Activated CD4-positive, alpha-beta T cell treated with anti-CD3 and anti-CD28 coated beads for 24 hours (primary cell): ENCODE data around the gene TMEM178A.
"Not testable (repeated sequence)": the region's sequence is repeated elsewhere in the genome, so short reads cannot be mapped to it uniquely, and the experiment has no call there.

Experiments used
- DNase-seq, 2 donors: peaks; one replicate each; pipeline ENCODE4 v3.0.0-alpha.2; 2020; ENCODE audit warnings: low read depth in 2 of 2

The TMEM178A gene

DNA sequence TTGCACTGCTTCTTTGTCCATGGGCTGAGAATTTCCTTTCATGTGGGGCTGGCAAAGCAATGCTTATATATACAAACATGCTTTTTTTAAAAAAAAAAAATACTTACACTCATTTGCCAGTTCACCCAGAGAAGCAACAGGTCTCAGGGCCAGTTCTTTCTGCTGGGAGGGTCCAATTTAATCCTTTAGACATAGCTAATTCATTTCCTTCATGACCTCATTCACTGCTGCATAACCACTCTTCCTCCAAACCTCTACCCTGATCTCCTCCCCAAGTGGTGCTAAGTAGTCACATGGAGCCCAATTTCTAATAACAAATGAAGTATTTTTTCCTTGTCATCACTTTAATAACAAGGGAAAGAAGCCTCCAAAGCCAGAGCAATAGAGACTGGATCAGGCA is 17.1 kb upstream of the TMEM178A start:
- DNase-seq, result no peak

GRCh38 chr2:39649511-39649910 is 16.2 kb upstream of the TMEM178A start:
- DNase-seq, result no peak

GRCh38 chr2:39650468-39650867 is 15.2 kb upstream of the TMEM178A start:
- no peak for DNase-seq

DNA sequence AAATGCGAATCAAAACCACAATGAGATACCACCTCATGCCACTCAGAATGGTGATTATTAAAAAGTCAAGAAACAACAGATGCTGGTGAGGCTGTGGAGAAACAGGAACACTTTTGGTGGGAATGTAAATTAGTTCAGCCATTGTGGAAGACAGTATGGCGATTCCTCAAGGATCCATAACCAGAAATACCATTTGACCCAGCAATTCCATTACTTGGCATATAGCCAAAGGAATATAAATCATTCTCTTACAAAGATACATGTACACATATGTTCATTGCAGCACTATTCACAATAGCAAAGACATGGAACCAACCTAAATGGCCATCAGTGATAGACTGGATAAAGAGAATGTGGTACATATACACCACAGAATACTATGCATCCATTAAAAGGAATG is 9.5 kb upstream of the TMEM178A start:
- DNase-seq, result not testable (repeated sequence)

- DNase-seq, result no peak
Measured at GRCh38 chr2:39657287-39657937, 8.3 kb upstream of the TMEM178A start.

GRCh38 chr2:39658371-39658770 is 7.3 kb upstream of the TMEM178A start:
- DNase-seq, result no peak

DNA sequence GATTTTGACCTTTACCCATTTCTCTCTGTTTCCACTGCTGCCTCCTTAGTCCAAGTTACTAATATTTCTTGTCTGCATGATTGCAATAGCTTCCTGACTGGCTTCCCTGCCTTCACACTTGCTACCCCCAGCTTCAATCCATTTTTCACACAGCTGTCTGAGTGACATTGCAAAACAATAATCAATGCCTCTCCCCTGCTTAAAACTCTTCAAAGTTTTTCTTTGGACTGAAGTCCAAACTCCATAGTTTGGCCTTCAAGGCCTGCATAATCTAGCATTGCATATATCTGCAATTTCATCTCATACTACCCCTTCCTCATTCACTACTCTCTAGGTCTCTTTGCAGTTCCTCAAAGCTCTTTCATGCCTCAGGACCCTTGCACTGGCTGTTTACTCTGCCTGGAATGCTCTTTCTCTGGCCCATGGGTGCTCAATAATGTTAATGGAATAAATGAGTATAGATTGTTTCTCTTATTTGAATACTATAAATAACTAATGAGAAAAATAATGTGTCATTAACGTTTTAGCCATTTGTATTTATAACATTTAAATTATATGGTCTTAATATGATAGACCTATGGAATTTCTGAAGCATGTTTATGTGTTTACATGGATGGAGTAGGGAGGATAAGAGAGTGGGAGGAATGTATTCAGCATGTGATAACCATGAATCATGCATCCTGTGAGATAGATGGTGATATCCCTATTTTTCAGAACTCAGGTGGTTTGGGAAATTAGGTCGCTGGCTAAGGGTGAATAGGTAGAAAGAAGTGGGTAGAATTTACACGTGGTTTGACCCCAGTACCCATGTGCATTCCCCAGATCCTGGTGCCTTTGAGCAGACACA is 5.7 kb upstream of the TMEM178A start:
- no peak for DNase-seq

DNA sequence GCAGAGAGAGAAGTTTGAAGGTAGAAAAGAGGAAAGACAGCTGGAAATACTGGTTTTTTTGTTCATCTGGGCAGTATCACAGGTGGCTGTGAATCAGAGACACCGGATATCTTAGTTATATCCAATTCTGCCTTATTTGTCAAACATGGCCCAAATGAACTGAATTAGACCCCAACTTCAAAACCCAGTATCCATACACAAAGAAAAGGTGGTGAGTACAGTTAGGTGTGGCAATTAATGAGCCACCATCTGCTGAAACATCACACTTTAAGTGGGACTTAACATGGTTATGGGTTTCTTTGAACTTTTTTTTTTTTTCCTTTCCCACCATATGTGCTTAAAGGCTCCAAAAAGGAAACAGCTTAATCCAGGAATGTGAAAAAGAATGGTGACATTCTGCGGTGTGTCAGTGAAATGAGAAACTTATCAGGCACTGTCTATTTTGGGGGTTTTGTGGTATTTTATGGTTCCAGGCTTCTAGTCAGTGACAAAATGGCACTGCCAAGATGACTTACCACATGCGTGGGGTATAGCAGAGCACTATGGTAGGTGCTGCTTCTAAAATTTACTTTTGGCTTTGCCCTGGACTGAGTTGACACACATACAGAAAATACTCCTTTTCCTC is 5.0 kb upstream of the TMEM178A start:
- no peak for DNase-seq

DNA sequence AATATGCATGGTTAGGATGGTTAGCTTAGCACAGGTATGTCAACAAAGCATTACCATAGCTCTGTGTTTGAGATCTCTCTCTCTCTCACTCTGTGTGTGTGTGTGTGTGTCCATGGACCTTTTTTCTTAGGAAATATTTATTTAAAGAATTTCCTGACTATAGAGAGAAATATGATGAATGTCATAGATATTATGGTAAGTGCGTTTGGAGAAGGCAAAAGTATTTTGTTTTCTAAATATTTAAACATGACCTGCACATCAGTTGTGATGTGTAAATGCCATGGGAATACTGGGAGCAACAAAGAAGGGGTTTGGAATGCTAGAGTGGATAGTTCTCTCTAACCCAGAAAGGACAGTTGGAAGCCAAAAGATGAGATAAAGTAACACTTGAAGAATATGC is 3.9 kb upstream of the TMEM178A start:
- no peak for DNase-seq

DNA sequence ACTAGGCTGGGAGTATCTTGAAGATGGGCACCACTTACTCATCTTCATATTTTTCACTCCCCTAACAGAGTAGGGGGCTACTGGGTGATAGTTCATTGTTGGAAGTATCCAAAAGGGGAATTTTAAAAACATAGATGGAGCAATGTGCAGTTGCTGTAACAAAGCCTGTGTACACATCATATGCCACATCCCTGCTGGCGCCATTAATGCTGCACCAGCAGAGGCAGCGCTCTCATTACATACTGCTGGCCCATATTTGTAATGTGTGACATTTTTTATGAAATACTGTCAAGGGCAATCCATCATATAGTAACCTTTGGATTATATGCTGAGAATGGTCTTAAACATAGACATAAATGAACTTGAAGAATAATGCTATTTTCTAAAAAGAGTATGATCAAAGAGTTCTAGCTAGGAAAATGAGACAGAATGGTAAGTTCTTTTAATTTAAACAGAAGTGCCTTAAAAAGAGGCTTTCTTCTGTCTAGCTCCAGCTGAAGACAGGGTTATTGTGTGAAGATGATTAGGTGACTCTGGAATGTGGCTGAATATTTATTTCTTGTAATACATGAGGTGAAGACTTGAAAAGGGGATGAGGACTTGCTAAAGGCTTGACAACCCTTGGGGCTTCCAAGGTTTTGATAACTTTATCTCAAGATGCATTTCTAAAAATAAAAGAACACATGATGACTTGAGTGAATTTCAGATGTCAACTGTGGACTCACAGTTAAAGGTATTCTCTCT is 2.4 kb upstream of the TMEM178A start:
- DNase-seq, result no peak

DNA sequence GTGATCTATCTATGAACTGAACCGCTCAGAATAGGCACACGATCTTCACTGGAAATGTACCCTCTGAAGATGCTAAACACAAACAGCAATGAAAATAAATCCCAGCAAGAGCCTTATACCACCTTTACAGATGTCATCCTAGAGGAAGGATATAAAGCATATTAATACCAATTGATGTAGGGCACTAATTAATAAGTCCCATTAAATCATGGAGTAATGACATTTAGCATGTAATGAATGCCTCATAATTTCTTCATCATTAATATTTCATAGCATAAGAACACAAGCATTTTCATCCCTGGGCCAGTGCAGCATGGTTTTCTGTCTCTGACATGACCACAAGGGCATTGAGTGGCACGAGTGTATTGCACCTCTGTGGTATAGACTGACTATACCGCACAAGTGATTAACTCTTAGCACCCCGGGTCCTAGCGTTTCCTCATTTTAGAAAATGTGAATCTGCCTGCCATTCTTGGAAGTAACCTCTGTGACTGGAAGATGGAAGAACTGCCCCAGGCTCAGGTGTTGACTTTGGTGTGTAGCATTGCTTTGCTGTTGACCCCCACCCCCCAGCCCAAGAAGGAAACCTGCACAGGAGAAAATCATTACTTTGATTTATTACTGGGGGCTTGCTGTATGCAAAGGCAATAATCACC is 1.4 kb upstream of the TMEM178A start:
- DNase-seq, result no peak

- no peak for DNase-seq
Measured at GRCh38 chr2:39664888-39665591, 677 bp upstream of the TMEM178A start.

DNA sequence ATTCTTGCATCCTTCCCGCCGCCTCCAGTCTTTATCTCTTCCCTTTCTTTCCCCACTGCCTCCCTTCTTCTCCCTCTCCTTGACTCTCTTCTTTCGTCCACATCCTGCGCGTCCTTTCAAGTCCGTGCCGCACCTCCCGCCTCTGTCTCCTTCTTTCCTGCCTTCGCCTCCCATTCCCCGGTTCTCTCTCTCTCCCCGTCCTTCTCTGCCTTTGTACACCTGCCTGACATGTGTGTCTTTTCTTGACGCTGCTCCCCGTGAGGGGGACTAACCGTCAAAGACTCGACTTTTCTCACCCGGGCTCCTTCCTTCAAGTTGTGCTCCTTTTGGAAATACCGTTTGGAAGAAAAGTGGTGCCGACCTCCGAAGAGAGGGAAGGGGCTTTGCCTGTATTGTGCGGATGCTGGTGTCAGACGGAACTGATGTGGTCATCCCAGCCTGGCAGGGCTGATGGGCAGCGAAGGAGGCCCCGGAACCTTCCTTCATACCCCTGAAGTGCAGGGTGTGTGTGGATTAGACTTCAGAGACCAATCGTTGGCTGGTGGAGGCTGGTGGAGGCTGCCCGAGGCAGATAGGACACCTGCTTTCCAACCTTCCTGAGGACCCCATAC is 879 bp downstream of the TMEM178A start:
- no peak for DNase-seq

DNA sequence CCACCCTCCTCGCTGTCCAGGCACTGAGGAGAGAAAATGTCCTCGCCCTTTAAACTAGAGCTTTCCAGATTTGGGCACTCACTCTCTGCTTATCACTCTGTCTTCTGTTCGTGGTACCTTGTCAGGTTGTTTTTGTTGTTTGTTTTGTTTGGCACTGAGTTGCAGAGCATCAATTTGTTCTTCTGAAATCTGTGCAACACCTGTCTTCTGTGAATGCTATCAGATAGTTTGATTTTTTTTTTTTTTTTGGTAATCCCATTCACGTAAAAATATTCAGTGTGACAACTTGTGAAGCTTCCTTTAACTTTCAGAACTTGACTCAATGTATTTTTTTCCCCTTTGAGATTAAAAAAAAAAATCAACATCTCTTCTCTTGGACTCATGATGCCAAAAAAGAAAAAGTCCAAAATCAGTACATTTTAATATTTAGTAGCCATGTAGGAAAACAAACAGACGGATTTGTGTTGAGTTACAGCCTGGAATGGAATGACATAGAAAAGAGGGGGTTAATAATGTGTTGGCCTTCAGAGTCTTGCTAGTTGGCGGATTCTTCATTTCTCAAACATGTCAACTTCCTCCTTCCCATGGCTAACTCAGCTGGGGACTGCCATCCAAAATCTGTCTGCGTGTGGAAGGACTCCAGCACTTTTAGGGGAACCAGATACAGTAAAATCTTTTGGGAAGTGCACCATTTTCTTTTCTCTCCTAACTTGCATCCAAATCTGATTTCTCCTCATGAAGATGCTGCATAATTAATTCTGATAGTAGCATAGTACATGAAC is 1.6 kb downstream of the TMEM178A start:
- no peak for DNase-seq

DNA sequence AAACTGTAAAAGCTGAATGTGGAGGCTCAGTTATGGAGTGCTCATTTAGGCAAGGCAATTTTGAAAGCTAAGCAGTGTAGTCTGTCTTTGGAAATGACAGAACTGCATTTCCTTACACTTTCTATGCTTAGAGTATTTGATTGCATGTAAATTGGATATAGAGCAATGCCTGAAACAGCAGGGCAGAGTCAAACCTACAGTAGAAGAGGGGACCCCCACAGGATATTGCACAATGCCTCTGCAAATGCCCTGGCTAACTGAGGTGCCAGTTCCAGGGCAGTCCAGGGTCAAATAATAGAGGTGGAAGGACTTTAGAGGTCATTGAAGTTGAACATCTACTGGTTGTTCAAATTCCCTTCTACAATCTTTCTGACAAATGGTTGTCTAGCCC is 2.2 kb downstream of the TMEM178A start:
- no peak for DNase-seq

- no peak for DNase-seq
Measured at GRCh38 chr2:39668576-39669080, 2.9 kb downstream of the TMEM178A start.

DNA sequence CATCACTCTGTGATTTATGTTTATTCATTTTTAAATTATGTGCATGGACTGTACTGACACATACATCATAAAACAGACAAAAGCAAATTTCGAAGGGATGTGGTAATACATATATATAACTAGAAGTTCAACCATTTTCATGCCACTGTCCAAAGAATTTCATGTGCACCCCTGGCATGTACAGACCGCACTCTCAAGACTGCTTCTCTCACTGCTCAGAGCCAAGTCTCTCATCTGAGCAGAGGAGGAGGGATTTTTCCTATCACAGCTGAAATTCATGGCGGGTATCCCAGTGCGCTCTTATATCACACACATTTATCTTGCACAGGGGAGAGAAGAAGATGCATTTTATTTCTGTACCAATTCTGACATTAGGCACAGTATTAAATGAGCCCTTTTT is 5.9 kb downstream of the TMEM178A start:
- no peak for DNase-seq

- DNase-seq, result no peak
Measured at GRCh38 chr2:39673018-39673417, 7.3 kb downstream of the TMEM178A start.

- DNase-seq, result no peak
Measured at GRCh38 chr2:39676342-39676741, 10.6 kb downstream of the TMEM178A start.

DNA sequence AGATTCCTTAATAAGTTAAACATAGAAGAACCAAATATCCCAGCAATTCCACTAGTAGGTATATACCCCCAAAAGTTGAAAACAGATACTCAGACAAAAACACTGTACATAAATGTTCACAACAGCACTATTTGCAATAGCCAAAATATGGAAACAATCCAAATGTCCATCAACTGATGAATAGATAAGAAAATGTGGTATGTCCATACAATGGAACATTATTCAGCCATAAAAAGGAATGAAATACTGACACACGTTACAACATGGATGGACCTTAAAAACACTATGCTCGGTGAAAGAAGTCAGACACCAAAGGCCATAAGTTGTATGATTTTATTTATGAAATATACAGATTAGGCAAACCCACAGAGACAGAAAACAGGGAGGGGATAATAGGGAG is 12.5 kb downstream of the TMEM178A start:
- DNase-seq, result no peak
